Fibroblast of skin of right biceps (primary cell): Measurements from ENCODE around the gene LPCAT3.

Experiments
- DNase-seq: peaks from one replicate; pipeline ENCODE4 v3.0.0-alpha.2; 2013

LPCAT3 gene

DNA sequence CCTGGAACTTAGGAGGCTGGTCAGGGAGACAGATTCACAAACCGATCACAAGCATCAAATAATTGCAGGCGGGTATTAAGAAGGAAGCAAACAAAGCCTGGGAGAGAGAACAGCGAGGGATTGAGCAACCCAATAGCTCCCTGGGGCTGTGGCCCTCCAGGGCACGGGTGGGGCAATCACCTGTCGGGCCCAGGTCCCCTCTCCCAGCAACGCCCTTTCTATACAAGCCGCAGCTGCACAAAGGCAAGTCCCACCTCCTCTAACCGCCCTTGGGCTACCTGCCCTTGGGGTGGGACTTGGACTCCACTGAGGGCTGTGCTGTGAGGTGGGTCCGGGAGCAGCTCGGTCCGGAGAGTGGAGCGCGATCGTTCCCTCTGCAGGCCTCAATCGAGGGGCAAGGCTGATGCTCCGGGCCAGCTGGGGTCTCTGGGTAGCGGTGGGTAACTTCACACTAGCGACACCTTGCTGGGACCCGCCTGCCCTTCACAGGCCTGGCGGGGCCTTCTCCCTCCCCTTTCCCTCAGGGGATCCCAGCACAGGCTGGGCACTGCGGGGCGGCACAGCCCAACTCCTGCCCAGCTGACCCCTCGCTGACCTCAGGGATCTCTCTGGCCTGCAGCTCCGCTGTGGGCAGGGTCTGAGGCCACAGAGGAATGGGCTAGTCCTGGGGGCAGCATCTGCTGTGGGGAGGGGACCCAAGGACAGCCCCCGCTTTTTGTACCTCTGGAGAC, 55.8 kb downstream of the LPCAT3 start:
- no peak for DNase-seq

DNA sequence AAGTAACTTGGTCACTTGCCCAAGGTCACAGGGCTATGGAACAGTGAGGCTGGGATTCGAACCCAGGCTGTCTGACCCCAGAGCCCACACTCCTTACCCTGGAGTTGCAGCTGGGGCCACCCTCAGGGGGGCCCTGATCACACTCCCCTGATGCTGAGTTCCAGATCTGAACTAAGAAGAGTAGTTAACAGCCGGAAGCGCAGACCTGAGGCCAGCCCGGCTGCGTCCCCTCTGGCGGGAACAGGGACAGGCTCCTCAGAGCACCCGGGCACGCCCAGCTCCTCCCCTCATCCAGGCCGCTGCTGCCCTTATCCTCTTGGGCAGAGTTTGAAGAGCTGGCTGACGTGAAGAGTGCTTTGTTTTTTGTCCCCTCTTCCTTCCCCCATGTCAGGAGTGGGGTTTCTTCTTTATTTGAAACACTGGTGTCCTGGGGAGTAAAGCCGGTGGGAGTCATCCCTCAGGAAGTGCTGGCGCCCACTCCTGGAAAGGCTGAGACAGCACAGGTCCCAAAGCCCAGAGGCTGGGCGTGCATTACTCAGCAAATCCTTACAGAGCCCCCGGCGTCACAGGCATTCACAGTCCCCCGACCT, 56.5 kb downstream of the LPCAT3 start:
- DNase-seq: peak; percentile 89

DNA sequence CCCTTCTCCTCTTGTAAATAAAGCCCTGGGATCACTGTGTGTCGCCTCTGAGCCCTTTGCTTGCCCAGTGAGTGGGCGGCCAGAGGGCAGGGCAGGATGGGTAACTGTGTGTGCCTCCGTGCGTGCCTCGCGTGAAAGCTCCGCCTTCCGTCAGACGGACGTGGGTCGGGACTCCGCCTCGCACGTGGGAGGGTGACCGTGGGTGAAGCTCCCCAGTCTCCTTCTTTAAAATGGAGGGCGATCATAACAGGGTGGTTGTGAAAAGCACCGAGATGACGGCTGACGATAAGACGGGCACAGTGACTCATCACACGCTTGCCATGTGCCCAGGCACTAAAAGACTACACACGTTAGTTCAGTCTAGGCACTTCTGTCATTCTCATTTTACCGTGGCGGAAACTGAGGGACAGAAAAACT, 57.0 kb downstream of the LPCAT3 start:
- DNase-seq: peak; percentile 28

DNA sequence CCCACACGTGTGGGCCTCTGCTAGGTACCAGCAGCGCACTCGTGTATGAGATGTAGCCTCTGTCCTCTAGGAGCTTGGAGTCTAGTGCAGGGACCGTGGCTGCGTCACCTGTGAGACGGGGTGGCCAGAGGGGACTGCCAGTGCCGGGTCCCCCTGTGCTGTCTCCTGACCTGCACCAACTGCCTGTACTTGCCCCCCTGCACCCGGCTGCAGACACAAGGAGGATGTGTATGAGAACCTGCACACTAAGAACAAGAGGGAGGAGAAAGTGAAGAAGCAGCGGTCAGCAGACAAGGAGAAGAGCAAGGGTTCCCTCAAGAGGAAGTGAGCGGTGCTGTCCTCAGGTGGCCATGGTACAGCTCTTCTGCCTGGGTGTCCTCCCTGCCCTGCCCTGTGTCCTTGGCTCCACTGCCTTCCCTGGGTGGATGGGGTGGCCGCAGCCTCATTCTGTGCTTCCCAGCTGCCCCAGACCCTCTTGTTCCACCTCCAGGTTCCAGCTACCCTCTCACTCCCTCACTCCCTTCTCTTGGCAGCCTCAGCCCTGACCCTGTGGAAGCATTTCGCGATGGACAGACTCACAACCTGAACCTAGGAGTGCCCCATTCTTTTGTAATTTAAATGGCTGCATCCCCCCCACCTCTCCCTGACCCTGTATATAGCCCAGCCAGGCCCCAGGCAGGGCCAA, 57.5 kb downstream of the LPCAT3 start:
- peak; percentile 42 for DNase-seq

DNA sequence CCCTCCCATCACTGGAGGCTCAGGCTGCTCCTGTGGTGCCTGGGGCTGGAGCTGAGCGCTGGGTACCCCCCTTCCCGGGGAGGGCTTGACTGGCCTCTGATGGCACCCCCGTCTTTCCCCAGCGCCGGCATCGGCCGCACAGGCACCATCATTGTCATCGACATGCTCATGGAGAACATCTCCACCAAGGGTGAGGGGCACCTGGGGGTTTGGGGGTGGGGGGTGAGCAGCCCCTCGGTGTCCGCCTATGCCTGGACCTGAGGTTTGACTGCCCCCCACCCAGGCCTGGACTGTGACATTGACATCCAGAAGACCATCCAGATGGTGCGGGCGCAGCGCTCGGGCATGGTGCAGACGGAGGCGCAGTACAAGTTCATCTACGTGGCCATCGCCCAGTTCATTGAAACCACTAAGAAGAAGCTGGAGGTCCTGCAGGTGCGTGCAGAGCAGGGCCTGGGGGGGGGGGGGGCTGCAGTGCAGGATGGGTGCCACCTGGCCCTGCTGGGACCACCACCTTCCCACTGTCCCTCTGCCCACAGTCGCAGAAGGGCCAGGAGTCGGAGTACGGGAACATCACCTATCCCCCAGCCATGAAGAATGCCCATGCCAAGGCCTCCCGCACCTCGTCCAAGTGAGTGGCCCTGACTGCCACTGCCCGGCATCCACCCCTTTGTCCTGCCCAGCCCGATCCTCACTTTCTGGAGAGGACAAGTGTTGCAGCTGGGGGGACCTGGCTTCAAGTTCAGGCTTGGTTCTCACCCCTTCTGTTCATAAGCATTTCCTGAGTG, 58.3 kb downstream of the LPCAT3 start:
- DNase-seq: no peak

DNA sequence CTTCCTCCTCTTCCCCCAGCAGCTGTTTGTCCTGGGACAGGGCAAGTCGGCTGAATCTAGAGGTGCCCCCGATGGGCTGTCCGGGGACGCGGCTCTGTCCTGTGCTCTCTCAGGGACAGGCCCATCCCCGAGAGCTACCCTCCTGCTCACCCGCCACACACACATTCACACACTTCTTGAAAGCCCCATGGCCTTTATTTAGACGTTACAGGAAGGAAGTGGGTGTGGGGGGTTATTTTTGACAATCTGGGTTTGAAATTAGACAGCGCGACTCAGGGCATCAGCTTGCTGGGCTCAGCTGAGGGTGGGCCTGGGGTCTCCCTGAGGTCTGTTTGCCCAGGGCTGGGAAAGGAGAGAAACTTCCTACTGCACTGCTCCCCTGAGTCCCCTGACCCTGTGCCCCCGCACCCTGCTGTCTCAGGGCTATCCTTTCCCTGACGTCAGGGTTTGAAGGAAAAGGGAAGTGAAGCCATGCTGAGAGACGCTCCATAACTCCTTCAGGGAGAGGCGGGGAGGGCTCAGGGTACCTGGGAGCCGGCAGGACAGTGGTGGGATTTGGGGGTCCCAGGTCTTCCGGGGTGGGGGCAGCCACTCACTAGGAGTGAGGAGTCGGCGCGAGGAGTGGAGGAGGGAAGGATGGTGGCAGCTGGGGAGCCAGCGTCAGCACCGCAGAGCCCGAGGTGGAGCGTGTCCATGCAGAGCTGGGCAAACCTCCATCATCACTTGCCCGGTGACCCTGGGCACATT, 59.0 kb downstream of the LPCAT3 start:
- DNase-seq: no peak

DNA sequence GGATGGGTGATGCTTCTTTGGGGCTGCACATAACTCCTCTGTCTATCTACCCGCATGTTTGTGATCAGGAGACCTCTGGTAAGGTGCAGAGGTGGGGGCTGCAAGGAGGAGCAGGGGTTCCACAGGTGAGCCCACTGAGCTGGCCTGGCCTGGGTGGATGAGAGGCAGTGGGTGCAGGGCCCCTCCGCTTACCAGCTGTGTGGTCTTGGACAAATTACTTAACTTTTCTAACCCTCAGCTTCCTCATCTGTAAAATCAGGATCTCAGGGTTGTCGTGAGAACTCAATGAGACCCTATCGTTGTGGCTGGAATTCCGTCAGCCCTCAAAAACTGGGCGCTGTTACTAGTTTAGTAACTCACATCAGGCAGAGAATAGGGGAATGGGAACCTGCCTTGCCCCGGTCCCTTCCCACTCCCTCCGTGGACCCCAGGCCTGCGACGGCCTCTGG, 59.6 kb downstream of the LPCAT3 start:
- DNase-seq: no peak

DNA sequence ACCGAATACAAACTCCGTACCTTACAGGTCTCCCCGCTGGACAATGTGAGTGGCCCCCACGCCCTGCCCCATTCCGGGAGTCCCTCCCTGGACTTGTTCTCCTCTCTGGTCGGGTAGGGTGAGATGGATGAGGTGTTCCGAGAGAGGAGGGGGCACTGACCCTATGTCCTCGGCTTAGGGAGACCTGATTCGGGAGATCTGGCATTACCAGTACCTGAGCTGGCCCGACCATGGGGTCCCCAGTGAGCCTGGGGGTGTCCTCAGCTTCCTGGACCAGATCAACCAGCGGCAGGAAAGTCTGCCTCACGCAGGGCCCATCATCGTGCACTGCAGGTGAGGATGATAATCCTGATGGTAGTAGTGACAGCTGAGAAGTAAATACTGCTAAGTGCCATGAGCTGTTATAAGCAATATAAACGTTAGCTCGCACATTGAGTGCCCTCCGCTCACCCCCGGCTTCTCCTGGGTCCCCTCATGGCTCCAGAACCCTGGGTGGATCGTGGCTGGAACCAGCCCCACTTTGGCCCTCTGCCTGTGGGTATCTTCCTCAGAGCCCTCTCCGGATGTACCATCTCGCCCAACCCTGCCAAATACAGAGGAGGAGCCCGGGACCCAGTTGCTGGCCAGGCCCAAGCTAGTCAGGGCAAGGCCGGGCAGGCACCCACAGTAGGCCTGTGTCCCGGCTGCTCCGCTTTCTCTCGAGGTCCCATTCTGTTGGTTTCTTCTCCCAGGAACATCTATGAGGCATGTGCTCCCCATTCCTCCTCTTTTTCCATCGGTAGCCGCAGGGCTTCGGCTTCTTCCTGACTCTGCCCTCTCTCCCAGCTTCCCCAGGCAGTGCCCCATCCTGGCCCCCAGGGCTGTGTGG, 60.3 kb downstream of the LPCAT3 start:
- DNase-seq: no peak

DNA sequence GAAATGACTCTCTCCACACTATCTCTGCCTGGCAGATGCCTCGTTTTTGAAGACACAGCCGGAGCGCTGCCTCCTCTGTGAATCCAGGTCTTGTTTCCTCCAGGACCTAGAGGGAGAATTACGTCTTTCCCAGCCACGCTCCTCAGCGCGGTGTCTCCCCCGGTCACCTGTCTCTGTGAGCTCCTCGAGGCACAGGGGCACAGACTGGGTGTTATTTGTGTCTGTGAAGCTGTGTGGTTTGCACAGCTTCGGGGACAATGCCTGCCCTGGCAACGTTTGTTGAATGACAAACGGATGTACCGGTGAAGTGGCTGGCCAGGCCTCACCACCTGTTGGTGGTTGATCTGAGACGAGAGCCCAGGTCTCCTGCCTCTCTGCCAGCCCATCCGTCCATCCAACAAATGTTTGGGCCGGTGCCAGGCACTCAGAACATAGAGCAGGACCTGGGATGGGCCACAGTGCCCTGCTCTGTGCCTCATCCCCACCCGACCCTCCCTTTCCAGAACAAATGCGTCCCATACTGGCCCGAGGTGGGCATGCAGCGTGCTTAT, 61.0 kb downstream of the LPCAT3 start:
- DNase-seq: no peak

DNA sequence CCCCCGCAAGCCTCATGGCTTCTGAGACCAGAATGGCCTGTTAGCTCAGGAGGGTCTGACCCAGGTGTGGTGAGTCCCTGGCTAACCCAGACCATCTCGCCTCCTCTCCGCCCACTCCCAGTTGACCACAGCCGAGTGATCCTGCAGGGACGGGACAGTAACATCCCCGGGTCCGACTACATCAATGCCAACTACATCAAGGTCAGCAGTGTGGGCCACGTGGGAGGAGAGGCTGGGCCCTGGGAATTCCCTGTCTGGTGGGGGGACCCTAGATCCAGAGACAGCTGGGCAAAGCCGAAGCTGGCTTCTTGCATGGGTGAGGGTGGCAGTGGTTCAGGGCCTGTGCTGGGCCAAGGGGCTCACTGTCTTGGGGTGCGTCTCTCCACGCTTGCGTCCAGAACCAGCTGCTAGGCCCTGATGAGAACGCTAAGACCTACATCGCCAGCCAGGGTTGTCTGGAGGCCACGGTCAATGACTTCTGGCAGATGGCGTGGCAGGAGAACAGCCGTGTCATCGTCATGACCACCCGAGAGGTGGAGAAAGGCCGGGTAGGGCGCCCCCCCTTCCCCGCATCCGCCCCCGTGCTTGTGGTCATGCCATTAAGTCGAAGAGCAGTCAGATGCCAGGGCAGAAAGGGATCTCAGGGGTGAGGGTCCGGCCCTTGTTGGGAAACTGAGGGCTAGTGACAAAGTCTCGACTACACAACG, 62.1 kb downstream of the LPCAT3 start:
- DNase-seq: no peak

DNA sequence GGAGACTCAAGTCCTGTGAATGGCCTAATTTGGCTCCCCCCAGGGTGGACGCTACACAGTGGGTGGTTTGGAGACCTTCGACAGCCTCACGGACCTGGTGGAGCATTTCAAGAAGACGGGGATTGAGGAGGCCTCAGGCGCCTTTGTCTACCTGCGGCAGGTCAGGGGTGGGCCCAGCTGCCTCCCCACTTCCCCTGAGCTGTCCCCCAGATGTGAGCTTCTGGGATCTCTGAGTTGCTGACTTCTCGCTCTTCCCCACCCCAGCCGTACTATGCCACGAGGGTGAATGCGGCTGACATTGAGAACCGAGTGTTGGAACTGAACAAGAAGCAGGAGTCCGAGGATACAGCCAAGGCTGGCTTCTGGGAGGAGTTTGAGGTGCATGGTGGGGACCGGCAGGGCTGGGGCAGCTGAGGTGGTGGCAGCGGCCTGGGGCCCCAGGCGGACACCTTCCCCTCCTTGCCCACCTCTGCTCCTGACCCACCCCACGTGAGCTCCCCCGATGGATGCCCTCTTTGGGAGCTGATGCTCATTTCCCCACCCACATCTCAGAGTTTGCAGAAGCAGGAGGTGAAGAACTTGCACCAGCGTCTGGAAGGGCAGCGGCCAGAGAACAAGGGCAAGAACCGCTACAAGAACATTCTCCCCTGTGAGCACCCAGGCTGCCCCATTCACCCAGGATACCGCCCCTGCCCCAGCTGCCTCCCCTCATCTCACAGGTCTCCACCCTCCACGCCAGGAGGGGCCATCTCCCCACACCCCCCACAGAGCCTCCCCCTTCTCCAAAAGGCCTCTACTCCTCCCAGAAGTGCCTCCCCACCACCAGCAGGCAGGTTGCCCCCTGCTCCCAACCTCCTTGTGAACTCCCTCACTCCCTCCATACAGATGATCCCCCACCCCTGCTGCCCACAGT, 62.9 kb downstream of the LPCAT3 start:
- DNase-seq: no peak

DNA sequence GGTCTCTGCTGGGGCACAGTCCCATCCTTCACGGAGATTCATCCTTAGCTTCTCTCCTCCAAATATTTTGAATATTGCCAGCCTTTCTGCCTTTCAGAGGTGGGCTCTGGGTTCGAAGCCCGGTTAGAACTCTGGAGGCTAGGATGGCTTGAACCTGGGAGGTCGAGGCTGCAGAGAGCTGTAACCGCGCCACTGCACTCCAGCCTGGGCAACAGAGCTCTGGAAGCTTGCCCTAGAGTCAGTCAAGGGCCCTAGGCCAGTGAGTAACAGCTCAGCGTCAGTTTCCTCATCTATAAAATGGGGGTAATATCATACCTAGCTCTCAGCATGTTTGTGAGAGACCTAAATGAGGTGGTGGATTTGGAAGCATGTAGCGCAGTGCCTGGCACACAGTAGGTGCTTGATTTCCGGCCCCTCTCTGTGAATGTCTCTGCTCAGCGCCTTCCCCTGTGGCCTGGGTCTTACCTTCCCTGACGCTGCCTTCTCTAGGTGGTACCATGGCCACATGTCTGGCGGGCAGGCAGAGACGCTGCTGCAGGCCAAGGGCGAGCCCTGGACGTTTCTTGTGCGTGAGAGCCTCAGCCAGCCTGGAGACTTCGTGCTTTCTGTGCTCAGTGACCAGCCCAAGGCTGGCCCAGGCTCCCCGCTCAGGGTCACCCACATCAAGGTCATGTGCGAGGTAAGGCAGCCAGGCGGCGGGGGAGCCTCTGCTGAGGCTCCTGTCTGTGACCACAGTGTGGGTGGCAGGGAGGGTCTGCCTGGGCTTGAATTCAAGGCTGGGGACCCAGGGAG, 63.8 kb downstream of the LPCAT3 start:
- DNase-seq: no peak

DNA sequence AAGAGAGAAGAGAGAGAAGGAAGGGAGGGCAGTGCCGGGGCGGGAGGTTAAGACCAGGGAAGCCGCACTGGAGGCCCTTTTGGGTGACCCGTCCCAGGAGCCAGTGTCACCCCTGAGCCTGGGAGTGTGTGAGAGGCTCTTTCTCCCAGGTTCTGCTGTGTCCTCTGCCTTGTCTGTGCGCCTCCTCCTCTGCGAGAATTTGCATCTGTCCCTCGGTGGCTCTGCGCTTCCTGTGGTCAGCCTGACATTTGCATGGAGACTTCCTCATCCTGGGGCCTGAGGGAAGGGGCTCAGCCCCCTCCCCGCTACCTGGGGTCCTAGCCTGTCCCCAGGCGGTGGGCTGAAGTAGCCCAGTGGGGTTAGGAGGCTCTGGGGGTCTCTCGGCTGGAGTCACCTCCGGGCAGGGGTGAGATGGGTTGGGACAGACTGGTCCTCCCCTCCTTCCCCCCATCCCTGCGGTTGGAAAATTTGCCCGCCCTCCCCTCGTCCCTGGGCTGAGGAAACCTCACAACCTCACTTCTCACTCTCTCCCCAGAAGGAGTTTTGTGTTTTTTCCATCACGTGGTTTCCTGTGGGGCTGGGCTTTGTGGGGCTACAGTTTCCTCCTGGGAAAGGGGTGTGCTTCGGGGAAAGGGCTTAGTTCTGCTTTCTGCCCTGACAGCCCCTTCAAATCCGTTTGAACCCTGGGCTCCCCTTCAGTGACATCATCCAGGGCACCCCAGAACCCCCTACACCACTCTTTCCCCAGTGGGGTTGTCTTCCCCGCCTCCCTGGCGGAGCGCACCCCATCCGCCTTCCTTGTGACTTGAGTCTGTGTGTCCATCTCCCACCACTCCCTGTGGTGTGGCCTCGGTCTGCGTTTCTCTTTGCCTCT, 64.6 kb downstream of the LPCAT3 start:
- DNase-seq: peak; percentile 75

DNA sequence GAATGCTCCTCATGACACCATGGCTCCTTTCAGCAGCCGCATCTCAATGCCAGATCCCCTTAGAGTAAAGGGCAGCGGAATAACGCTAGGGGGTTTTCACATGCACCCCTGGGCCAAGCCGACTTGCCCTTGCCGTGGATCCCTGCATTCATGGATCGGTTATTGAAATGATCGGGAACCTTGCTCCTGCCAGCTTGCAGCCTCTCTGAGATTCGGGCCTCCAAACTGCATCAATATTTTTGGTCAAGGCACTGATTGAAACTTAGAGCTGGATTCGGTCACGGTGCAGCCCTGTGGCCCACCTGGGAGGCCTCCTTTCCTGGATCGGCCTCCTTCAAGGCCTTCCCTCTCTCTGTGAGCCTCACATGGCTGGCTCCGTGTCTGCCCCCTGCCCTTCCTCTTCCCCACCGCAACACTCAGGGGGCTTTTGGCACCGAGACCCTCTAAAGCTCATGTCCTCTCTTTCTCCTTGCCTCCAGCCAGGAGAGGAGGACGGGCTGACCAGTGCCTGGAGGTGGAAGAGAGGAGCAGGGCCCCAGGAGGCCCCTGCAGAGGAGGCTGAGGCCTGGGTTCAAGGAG, 65.3 kb downstream of the LPCAT3 start:
- no peak for DNase-seq

DNA sequence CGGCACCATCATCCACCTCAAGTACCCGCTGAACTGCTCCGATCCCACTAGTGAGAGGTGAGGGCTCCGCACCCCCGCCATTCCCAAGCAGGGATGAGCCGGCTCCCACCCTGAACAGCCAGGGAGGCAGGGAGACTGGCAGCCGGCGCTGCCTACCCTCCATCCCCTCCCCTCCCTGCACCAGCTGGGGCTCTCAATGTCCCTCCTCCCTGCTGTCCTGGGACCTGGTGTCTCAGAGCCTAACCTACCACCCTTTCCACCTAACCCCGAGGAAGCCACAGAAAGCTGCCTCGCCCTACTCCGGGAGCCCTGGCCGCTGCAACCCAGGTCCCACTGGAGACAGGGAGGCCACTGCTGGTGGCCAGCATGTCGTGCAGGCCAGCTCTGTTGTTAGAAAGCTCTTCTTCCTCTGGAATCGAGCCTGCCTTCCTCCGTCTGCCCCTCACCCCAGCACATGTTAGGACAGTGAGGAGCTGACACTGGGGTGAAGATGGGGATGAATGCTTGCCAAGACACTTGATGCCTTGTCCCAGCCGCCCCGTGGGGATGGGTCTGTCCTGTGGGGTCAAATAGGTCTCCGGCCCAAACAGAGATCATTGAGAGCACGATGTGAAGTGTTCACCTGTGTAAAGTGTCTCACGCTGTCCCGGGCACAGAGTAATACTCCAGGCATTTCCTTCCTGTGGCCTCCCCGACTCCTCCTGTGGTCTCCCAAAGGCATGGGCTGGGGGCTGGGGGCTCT, 66.0 kb downstream of the LPCAT3 start:
- DNase-seq: no peak

DNA sequence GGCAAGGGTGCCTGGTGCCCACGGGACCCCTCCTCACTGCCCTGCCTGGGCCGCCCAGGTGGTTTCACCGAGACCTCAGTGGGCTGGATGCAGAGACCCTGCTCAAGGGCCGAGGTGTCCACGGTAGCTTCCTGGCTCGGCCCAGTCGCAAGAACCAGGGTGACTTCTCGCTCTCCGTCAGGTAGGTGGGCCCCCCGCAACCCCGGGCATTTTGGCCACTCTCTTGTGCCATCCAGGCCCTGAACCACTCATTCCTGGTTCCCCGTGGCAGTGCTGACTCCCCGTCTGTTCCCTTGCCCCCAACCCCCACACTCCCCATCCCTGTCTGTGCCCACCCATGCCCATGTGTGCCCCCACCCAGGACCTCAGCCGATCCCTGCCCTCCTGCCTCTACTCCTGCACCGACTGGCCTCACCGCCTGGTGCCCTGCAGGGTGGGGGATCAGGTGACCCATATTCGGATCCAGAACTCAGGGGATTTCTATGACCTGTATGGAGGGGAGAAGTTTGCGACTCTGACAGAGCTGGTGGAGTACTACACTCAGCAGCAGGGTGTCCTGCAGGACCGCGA, 66.6 kb downstream of the LPCAT3 start:
- no peak for DNase-seq
